Measurements from ENCODE around the gene KCTD12.

Gene KCTD12

DNA sequence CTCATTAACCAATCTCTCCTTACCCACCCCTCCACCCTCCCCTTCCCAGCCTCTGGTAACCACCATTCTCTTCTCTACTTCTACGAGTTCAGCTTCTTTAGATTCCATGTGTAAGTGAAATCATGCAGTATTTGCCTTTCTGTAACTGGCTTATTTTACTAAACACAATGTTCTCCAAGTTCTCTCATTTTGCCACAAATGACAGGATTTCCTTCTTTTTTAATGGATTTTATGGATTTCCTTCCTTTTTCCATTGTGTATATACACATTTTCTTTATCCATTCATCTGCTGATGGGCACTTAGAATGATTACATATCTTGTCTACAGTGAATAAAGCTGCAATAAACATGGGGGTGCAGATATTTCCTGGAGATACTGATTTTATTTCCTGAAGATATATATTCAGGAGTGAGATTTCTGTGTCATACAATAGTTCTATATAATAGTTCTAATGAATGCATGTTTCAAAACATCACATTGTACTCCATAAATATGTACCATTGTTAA, 20.2 kb downstream of the KCTD12 start:
- no peak overlapping the region for H3K27ac ChIP-seq
- TF ChIP-seq, protein P1, sequence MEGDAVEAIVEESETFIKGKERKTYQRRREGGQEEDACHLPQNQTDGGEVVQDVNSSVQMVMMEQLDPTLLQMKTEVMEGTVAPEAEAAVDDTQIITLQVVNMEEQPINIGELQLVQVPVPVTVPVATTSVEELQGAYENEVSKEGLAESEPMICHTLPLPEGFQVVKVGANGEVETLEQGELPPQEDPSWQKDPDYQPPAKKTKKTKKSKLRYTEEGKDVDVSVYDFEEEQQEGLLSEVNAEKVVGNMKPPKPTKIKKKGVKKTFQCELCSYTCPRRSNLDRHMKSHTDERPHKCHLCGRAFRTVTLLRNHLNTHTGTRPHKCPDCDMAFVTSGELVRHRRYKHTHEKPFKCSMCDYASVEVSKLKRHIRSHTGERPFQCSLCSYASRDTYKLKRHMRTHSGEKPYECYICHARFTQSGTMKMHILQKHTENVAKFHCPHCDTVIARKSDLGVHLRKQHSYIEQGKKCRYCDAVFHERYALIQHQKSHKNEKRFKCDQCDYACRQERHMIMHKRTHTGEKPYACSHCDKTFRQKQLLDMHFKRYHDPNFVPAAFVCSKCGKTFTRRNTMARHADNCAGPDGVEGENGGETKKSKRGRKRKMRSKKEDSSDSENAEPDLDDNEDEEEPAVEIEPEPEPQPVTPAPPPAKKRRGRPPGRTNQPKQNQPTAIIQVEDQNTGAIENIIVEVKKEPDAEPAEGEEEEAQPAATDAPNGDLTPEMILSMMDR (conservative IDR thresholded peaks at IDR 0.05), result no peak

DNA sequence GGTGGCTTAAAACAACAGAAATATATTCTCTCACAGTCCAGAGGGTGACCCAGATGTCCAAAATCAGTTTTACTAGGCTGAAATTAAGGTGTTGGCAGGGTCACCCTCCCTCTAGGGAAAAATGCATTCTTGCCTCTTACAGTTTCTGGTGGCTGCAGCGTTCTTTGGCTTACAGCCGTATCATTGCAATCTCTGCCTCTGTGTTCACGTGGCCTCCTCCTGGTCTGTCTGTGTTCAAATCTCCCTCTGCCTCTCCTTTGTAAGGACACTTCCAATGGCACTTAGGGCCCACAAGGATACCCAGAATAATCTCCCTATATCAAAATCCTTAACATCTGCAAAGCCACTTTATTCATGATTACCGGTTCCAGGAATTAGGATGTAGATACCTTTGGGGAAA, 21.1 kb downstream of the KCTD12 start:
- TF ChIP-seq, protein P1 (conservative IDR thresholded peaks at IDR 0.05), result no peak
- H3K27ac ChIP-seq, result no peak overlapping the region

DNA sequence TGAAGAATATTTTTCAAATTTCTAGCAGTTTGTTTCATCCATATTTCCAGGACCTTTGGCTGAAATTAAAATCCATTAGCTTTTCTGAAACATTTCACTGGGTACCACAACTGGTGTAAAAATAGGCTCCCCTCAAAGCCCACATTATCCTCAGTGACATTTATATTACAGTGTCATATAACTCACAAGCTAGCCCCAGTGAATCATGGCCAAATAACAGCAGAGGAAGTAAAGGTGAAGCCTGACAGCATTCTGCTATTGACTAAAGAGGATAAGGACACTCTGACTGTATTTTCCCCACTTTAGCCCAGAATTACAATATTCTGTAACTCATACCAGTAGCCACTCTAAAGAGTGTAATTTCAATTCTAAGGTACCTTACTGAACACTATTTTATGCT, 21.9 kb downstream of the KCTD12 start:
- H3K27ac ChIP-seq, result no peak overlapping the region
- TF ChIP-seq, protein P1 (conservative IDR thresholded peaks at IDR 0.05), result no peak

DNA sequence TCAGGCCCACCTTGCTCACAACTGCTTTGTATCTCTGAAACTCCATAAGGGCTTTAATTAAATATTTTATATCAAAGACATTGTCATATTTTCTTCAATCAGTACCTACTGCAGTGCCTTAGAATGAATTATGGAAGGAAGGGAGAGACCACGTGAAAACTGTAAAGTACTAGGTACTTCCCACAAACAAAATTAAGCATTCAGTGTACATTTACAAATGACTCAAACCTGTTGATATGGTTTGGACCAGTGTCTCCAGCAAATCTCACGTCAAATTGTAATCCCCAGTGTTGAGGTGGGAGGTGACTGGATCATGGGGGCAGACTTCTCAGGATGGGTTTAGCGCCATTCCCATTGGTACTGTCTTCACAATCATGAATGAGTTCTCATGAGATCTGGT, 23.2 kb downstream of the KCTD12 start:
- TF ChIP-seq, protein P1 (conservative IDR thresholded peaks at IDR 0.05), result no peak
- H3K27ac ChIP-seq, result no peak overlapping the region

DNA sequence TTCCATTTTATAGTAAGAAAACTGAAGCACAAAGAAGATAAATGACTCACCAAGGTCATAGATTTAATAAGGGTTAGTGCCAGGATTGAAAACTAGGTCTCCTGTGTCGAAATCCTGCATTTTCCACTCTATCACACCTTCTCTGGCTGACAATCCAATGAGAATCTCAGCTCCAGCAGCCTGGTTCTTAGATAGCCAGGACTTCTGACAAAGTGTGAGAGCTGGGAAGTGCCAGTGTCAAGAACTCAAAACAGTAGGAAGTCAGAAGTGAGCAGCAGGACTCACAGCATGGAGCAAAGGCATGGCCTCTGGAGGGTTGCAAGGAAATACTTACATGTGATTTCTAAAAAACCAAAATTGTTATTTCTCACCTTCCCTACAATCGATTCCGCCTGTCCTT, 24.3 kb downstream of the KCTD12 start:
- H3K27ac ChIP-seq, result no peak overlapping the region
- TF ChIP-seq, protein P1 (conservative IDR thresholded peaks at IDR 0.05), result no peak

DNA sequence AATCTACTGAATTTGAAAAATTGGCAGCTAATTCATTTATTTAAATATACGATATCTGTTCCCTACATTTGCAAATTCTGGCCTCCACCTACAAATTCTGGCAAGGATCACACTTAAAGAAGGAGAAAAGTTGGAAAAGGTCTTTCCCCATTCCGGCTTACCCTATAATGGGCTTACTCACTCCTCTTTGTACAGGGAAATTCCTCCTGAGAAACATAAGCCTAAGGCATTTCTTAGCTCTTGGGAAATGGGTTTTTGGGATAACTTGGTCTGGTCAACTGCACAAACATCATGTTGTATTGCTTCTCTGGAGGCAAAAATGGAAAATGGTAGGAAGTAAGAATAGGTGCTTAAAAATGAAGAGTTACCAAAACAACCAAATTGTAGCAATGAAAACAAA, 25.5 kb downstream of the KCTD12 start:
- TF ChIP-seq, protein P1 (conservative IDR thresholded peaks at IDR 0.05), result no peak
- H3K27ac ChIP-seq, result no peak overlapping the region

DNA sequence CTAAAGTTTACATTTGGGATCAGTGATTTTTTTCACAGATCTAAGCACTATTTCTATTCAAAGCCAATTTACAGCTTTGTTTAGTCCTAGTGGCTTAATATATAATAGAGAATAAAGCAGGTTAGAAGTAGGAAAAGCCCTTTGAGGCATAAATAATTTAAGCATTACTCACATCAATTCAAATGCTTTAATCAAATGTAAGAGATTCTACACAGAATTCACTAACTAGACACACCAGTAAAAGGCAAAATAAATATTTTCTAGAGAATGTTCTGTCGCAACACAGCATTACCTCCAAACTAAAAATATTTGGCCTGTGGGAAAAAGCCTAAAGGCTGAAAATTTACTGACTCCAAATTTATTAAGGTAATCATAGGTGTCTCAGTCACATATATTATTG, 31.3 kb downstream of the KCTD12 start:
- TF ChIP-seq, protein P1 (conservative IDR thresholded peaks at IDR 0.05), result no peak
- H3K27ac ChIP-seq, result no peak overlapping the region
